ENCODE measurements around the gene CBLB.

- TF ChIP-seq CTCF (IDR thresholded peaks at IDR 0.05) (no peak), POLR2AphosphoS5 (IDR thresholded peaks at IDR 0.05; ENCODE audit: low read depth, low read length) (no peak), REST (IDR thresholded peaks at IDR 0.05; ENCODE audit: insufficient read depth in 1 of 2, low read depth in 2 of 2, low read length in 1 of 2) (no peak)
Observed at GRCh38 chr3:105813710-105814109, 55.1 kb downstream of the CBLB start.
